Measurements from ENCODE around the gene MFRP. TPM values are rescaled to one million over a fixed set of nuclear protein-coding genes. Genes with fewer than 3 reads are reported as not detected.

MFRP gene
- total and polyA plus RNA-seq, 7 experiments from 2014 or later = not detected

GRCh38 chr11:119382101-119382500 is 35.6 kb upstream of the MFRP start:
- Mint-ChIP-seq H3K9me3 (peaks cover 0 to 2% (median 0%) of the 10 kb centered on the region in 11 donors), H3K36me3 (no peaks in the 10 kb centered on the region), H3K27ac (no peak overlapping the region), H3K27me3 (peaks cover 0 to 9% (median 0%) of the 10 kb centered on the region in 5 donors), H3K4me3 (no peak overlapping the region), H3K4me1 (peaks cover 0 to 13% (median 5%) of the 10 kb centered on the region in 7 donors)
- intact Hi-C loops (cut with micrococcal nuclease) = loop anchor here in 1 of 2 donors (5.0 kb wide), 1 partner anchor 1565 kb away; no protein-coding TSS in a partner anchor
- Histone ChIP-seq H3K27me3 (ENCODE audit: control insufficient read depth in 2 of 2, insufficient read depth in 2 of 2, low read length in 2 of 2) (no peaks in the 10 kb centered on the region), H3K9me3 (ENCODE audit: control insufficient read depth in 2 of 3, low read length in 3 of 3) (no peaks in the 10 kb centered on the region), H3K4me3 (ENCODE audit: low read length) (peak overlapping the region; percentile 81), H3K36me3 (ENCODE audit: control insufficient read depth in 2 of 3, insufficient read depth in 3 of 3, low read length in 3 of 3) (no peaks in the 10 kb centered on the region), H3K27ac (ENCODE audit: low read depth, low read length) (peak overlapping the region; percentile 53), H3K4me1 (ENCODE audit: control insufficient read depth in 2 of 2, insufficient read depth in 2 of 2, low read length in 2 of 2) (peaks cover 9 to 14% of the 10 kb centered on the region in 2 donors)
- ChIA-PET POLR2A (no interaction called here), CTCF (interaction anchor here (4.1 kb wide), 1 partner anchor 26 kb away, joined by 34 read pairs; no protein-coding TSS in a partner anchor)
- DNase-seq (peak in 1 of 9 donors; percentile 9), ATAC-seq (no peak)

DNA sequence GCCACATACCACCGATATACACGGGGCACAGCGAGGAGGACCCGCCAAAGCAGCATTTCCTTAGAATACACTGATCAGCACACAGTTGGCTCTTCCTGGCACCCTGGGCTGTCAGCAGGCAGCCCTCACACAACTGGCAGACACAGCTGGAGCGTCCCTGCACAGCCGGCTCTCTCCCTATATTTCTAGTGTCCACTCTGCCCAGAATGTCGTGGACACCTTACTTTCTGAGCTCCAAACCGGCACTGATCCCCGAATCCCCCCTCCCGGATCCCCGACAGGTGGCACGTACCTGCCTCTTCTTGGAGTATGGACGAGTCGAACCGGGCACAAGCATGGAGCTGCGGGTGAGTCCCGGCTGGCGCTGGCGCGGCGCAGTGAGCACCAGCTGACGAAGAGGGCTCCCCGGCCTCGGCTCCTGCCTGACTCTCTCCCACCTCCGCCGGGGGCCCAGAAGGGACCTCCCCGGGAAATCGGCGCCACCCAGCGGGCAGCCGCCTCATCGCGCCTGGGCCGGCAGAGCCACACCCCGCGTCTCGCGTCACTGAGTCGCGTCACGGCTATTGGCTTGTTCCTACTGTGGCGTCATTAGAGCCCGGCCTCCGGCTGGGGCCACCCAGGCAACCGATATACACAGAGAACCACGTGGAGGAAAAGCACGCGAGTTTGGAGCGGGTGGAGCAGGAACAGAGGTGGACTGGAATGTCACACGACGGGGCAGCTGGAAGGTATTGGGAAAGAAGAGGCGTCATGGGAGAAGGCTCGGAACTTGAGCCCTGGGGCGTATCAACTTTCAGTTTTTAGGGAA is 34.9 kb upstream of the MFRP start, which contains the start of gene USP2:
TSS of gene USP2 (minus strand) at position 510 of the 808 bp plus-strand sequence. CDS start 8,210 bp downstream, outside the sequence.
- no peak within 1 kb of the TSS for H3K4me3 Mint-ChIP-seq
- Histone ChIP-seq H3K27ac (ENCODE audit: low read depth, low read length) (peak within 1 kb of the TSS; percentile 71), H3K36me3 (ENCODE audit: control insufficient read depth in 2 of 3, insufficient read depth in 3 of 3, low read length in 3 of 3) (no peaks in the 10 kb centered on the region), H3K4me1 (ENCODE audit: control insufficient read depth in 2 of 2, insufficient read depth in 2 of 2, low read length in 2 of 2) (peaks cover 9 to 14% of the 10 kb centered on the region in 2 donors), H3K4me3 (ENCODE audit: low read length) (peak within 1 kb of the TSS; percentile 81), H3K9me3 (ENCODE audit: control insufficient read depth in 2 of 3, low read length in 3 of 3) (no peaks in the 10 kb centered on the region), H3K27me3 (ENCODE audit: control insufficient read depth in 2 of 2, insufficient read depth in 2 of 2, low read length in 2 of 2) (no peaks in the 10 kb centered on the region)
- ATAC-seq = peak; percentile 99
- no peaks in the 10 kb centered on the region for H3K36me3 Mint-ChIP-seq
- DNase-seq = peak; percentile 94 to 98 (median 97)
- peaks cover 0 to 13% (median 5%) of the 10 kb centered on the region in 7 donors for H3K4me1 Mint-ChIP-seq
- POLR2A ChIA-PET = interaction anchor here (0.5 to 1.9 kb wide), 2 partner anchors 26 to 810 kb away, joined by 4 to 6 read pairs; no protein-coding TSS in a partner anchor
- peaks cover 0 to 2% (median 0%) of the 10 kb centered on the region in 11 donors for H3K9me3 Mint-ChIP-seq
- intact Hi-C loops (cut with micrococcal nuclease) = loop anchor here (1.0 to 5.0 kb wide), 7 partner anchors 17 to 1564 kb away; partner anchors contain the start of genes RNF26 (in 2 of the 2), HYOU1 (in 1 of the 2) and NECTIN1 (in 1 of the 2)
- peak within 1 kb of the TSS in 1 of 9 donors; percentile 87 for H3K27ac Mint-ChIP-seq
- CTCF ChIA-PET = interaction anchor here (0.8 to 4.1 kb wide), 7 partner anchors 8 to 25 kb away, joined by 3 to 34 read pairs (median 3); no protein-coding TSS in a partner anchor
- H3K27me3 Mint-ChIP-seq = peaks cover 0 to 9% (median 0%) of the 10 kb centered on the region in 5 donors

- Mint-ChIP-seq H3K4me1 (peaks cover 0 to 13% (median 5%) of the 10 kb centered on the region in 7 donors), H3K27me3 (peaks cover 0 to 9% (median 0%) of the 10 kb centered on the region in 5 donors), H3K9me3 (peaks cover 0 to 2% (median 0%) of the 10 kb centered on the region in 11 donors), H3K36me3 (no peaks in the 10 kb centered on the region), H3K27ac (peak overlapping the region in 1 of 9 donors; percentile 87), H3K4me3 (no peak overlapping the region)
- no peaks in the 10 kb centered on the region for H3K9me3 ChIP-seq (ENCODE audit: control insufficient read depth in 2 of 3, low read length in 3 of 3)
- H3K4me3 ChIP-seq (ENCODE audit: low read length) = peak overlapping the region; percentile 81
- DNase-seq = peak in 1 of 9 donors; percentile 14
- ATAC-seq = no peak
- ChIA-PET CTCF (interaction anchor here (0.8 to 4.1 kb wide), 7 partner anchors 8 to 25 kb away, joined by 3 to 34 read pairs (median 3); no protein-coding TSS in a partner anchor), POLR2A (interaction anchor here (0.5 to 1.9 kb wide), 2 partner anchors 25 to 809 kb away, joined by 4 to 6 read pairs; no protein-coding TSS in a partner anchor)
- H3K27me3 ChIP-seq (ENCODE audit: control insufficient read depth in 2 of 2, insufficient read depth in 2 of 2, low read length in 2 of 2) = no peaks in the 10 kb centered on the region
- intact Hi-C loops (cut with micrococcal nuclease) = loop anchor here (1.0 to 5.0 kb wide), 7 partner anchors 17 to 1564 kb away; partner anchors contain the start of genes RNF26 (in 2 of the 2), HYOU1 (in 1 of the 2) and NECTIN1 (in 1 of the 2)
- peaks cover 9 to 14% of the 10 kb centered on the region in 2 donors for H3K4me1 ChIP-seq (ENCODE audit: control insufficient read depth in 2 of 2, insufficient read depth in 2 of 2, low read length in 2 of 2)
- no peaks in the 10 kb centered on the region for H3K36me3 ChIP-seq (ENCODE audit: control insufficient read depth in 2 of 3, insufficient read depth in 3 of 3, low read length in 3 of 3)
- H3K27ac ChIP-seq (ENCODE audit: low read depth, low read length) = peak overlapping the region; percentile 71
Observed at GRCh38 chr11:119380827-119381180, 34.3 kb upstream of the MFRP start.

DNA sequence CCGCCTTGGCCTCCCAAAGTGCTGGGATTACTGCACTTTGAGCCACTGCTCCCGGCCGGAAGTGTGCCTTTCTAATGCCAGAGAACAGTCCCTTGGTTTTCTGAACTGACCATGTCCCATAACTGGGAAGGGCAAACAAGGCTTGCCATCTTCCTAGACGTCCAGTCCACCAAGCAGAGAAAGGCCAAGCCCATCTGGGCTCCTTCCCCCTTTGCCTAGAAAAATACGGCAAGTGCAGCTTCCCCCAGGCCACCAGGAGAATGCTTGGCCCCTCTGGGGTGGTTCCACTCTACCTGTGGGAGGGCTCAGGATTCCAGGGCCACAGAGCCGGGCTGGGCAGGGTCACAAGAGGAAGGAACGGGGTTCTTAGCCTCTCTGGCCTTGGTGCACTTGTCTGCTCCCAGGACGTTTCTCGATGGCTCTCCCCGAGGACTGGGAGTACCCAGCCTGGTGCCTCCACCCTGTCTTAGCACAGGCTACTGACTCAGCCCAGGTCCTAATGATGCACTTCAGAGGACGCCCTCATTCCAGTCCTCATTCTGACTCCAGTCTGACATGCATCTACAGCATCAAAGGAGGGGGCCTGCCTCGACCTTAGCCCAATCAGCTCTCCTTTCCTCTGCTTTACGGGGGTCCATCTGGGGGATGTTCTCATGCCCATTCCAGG is 33.8 kb upstream of the MFRP start:
- H3K9me3 ChIP-seq (ENCODE audit: control insufficient read depth in 2 of 3, low read length in 3 of 3) = no peaks in the 10 kb centered on the region
- CTCF ChIA-PET = interaction anchor here (0.8 to 4.1 kb wide), 8 partner anchors 10 to 24 kb away, joined by 3 to 34 read pairs (median 4); no protein-coding TSS in a partner anchor
- DNase-seq (no peak), ATAC-seq (no peak)
- H3K27me3 Mint-ChIP-seq = peaks cover 0 to 9% (median 0%) of the 10 kb centered on the region in 5 donors
- peaks cover 9 to 14% of the 10 kb centered on the region in 2 donors for H3K4me1 ChIP-seq (ENCODE audit: control insufficient read depth in 2 of 2, insufficient read depth in 2 of 2, low read length in 2 of 2)
- peak overlapping the region in 1 of 10 donors; percentile 11 for H3K4me3 Mint-ChIP-seq
- H3K4me1 Mint-ChIP-seq = peaks cover 0 to 13% (median 5%) of the 10 kb centered on the region in 7 donors
- POLR2A ChIA-PET = interaction anchor here (0.5 to 1.9 kb wide), 2 partner anchors 25 to 809 kb away, joined by 4 to 6 read pairs; no protein-coding TSS in a partner anchor
- H3K27ac Mint-ChIP-seq = no peak overlapping the region
- H3K4me3 ChIP-seq (ENCODE audit: low read length) = no peak overlapping the region
- intact Hi-C loops (cut with micrococcal nuclease) = loop anchor here in 1 of 2 donors (5.0 kb wide), 1 partner anchor 1563 kb away; no protein-coding TSS in a partner anchor
- no peaks in the 10 kb centered on the region for H3K36me3 Mint-ChIP-seq
- no peaks in the 10 kb centered on the region for H3K36me3 ChIP-seq (ENCODE audit: control insufficient read depth in 2 of 3, insufficient read depth in 3 of 3, low read length in 3 of 3)
- no peaks in the 10 kb centered on the region for H3K27me3 ChIP-seq (ENCODE audit: control insufficient read depth in 2 of 2, insufficient read depth in 2 of 2, low read length in 2 of 2)
- H3K27ac ChIP-seq (ENCODE audit: low read depth, low read length) = no peak overlapping the region
- H3K9me3 Mint-ChIP-seq = peaks cover 0 to 2% (median 0%) of the 10 kb centered on the region in 11 donors

GRCh38 chr11:119378851-119379465 is 32.5 kb upstream of the MFRP start:
- Histone ChIP-seq H3K4me1 (ENCODE audit: control insufficient read depth in 2 of 2, insufficient read depth in 2 of 2, low read length in 2 of 2) (peaks cover 10 to 14% of the 10 kb centered on the region in 2 donors), H3K9me3 (ENCODE audit: control insufficient read depth in 2 of 3, low read length in 3 of 3) (no peaks in the 10 kb centered on the region), H3K27ac (ENCODE audit: low read depth, low read length) (no peak overlapping the region), H3K27me3 (ENCODE audit: control insufficient read depth in 2 of 2, insufficient read depth in 2 of 2, low read length in 2 of 2) (no peaks in the 10 kb centered on the region), H3K36me3 (ENCODE audit: control insufficient read depth in 2 of 3, insufficient read depth in 3 of 3, low read length in 3 of 3) (no peaks in the 10 kb centered on the region), H3K4me3 (ENCODE audit: low read length) (no peak overlapping the region)
- peaks cover 0 to 16% (median 5%) of the 10 kb centered on the region in 7 donors for H3K4me1 Mint-ChIP-seq
- intact Hi-C loops (cut with micrococcal nuclease) = no loop called here
- no peaks in the 10 kb centered on the region for H3K36me3 Mint-ChIP-seq
- H3K27ac Mint-ChIP-seq = peak overlapping the region in 5 of 9 donors; percentile 6 to 67 (median 36)
- POLR2A ChIA-PET = no interaction called here
- peaks cover 0 to 9% (median 0%) of the 10 kb centered on the region in 5 donors for H3K27me3 Mint-ChIP-seq
- ATAC-seq (no peak), DNase-seq (no peak)
- H3K9me3 Mint-ChIP-seq = peaks cover 0 to 2% (median 0%) of the 10 kb centered on the region in 11 donors
- H3K4me3 Mint-ChIP-seq = peak overlapping the region in 3 of 10 donors; percentile 14 to 50 (median 48)
- CTCF ChIA-PET = interaction anchor here (1.2 to 1.6 kb wide), 2 partner anchors 11 to 23 kb away, joined by 3 to 5 read pairs; no protein-coding TSS in a partner anchor
